ENCODE measurements around the gene KCNK16. TPM values are rescaled to one million over a fixed set of nuclear protein-coding genes. Genes with fewer than 3 reads are reported as not detected.

Gene KCNK16
- total RNA-seq: not detected

DNA sequence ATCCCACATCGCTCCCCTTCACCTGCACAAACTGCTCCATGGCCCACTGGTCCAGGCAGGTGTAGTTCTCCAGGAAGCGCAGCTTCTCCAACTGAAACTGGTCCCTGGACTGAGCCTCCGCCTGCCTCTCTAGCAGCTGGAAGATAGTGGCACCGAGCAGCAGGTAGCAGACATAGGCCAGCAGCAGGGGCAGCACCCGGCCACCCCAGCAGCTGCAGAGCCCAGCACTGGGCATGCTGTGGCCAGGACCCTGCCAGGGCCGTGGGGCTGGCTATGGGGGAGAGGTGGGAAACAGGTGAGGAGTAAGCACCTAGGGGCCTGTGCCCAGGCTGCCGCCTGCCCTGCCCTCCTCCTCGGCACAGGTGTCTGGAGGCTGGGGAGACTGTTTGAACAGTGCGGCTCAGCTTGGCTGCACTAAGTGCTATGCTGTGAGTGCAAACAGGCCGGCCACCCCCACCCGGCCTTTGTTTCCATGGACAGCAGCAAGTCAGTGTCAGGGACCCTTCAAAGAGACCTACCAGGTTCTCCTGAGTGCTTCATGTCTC is at the start of gene KCNK16:
Gene KCNK16, minus strand, starts transcription at position 397 of the 545 bp plus-strand sequence. Its CDS starts 162 bp downstream, at position 235.
- DNase-seq (ENCODE audit: low spot score): no peak

- DNase-seq (ENCODE audit: low spot score): no peak
These were observed 47.9 kb upstream of the KCNK16 start for GRCh38 chr6:39370390-39370789.

DNA sequence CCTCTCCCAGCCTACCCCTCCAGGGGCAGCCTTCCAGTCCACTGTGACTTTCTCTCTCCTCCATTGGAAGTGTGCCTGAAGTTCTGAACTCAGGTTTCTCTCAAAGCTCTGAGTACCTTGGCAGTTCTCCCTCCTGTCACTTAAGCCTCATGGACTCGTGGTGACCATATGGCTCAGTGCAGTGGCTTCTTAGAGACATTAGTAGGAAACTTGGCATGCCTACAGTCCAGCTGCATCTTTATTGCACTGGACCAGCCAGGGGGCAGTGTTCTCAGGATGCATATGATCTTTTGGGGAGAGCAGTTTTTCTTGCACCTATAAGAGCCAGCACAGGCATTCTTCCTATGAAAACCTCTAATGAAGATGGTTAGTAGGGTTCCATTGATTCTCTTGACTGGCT is 47.5 kb upstream of the KCNK16 start:
- DNase-seq (ENCODE audit: low spot score): no peak

DNA sequence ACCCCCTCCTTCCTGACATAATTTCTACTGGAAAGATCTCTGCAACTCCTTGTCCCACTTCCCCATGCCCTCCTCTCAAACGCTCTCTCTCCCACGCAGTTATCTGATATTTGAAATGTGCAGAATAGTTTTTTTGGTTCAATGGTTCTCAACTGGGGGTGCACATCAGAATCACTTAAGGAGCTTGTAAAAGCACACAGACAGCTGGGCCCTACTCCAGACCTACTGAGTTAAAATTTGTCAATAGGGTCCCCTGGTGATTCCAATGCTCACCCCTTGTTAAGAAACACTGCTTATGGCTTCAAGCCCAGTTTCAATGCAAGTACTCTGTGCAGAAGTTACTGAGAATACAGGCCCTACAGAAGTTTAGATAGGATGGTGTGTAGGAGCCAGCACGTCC is 45.2 kb upstream of the KCNK16 start:
- no peak for DNase-seq (ENCODE audit: low spot score)

GRCh38 chr6:39366931-39367618 is 44.6 kb upstream of the KCNK16 start:
- DNase-seq (ENCODE audit: low spot score): no peak

GRCh38 chr6:39365281-39366074 is 43.0 kb upstream of the KCNK16 start:
- DNase-seq (ENCODE audit: low spot score): no peak

DNA sequence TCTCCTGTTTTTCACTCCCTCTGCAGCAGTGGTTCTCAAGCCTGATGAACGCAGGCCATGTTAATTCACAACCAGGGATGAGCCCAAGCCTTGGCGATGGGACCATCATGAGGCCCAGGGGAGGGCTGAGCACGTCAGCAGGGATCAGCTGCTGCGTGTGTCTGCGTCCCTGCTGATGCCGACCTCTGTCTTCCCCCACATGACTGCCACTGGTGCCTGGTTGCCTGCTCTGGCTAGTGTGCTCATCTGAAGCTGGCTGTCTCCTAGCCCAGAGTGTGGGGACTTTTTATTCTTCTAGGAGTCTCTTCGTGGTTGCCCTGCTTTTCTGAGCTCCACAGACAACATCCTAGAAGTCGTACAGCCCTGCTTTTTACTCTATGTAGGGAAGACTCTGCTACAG is 40.8 kb upstream of the KCNK16 start:
- no peak for DNase-seq (ENCODE audit: low spot score)

DNA sequence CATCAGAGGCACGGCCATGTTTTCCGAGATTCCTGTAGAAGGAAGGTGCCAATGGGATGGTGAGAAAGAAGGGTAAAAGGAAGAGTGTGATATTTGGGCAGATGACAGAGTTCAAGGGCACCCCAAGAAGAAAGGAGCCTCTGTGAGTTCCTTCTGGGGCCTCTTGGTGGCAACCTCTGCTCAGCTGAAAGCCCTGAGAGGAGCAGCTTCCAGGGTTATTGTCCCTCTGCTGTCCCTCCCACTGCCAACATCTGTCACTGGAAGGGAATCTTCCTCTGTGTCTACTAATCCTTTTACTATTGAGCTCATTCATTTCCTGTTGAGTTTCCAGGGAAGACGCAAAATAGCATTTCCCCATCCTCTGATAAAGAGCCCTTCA is 40.0 kb upstream of the KCNK16 start:
- DNase-seq (ENCODE audit: low spot score): no peak

GRCh38 chr6:39361657-39362486 is 39.4 kb upstream of the KCNK16 start:
- DNase-seq (ENCODE audit: low spot score): peak; percentile 72

GRCh38 chr6:39360378-39360777 is 37.9 kb upstream of the KCNK16 start:
- no peak for DNase-seq (ENCODE audit: low spot score)

GRCh38 chr6:39357998-39358686 is 35.6 kb upstream of the KCNK16 start:
- no peak for DNase-seq (ENCODE audit: low spot score)

DNA sequence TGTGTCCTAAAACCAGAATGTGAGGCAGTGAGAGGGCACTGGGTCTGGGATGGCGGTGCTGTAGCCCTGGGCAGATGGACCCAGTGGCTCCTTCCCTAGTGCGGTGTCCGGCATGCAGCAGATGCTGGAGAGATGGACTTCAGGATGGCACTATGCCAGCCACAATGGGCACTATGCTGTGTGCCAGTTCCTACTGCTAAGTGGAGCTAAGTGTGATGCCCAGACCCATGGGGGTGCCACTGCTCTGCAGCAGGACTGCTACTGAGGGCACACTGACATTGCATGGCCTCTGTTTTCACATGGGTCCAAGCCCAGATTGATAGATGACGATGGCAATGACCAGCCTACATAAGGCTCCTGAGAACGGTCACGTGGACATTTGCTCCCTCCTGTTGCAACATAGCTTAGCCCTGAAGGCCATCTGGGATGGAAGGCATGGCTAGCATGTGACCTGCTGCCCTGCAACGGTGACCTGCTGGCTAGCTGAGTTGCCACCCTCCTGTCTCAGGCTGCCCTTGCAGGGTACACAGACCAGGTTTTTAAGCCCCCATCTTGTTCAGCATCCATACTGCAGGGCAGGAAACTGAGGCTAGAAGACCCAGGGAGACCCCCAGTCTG is 31.3 kb upstream of the KCNK16 start:
- no peak for DNase-seq (ENCODE audit: low spot score)

GRCh38 chr6:39350723-39351505 is 28.4 kb upstream of the KCNK16 start:
- no peak for DNase-seq (ENCODE audit: low spot score)

DNA sequence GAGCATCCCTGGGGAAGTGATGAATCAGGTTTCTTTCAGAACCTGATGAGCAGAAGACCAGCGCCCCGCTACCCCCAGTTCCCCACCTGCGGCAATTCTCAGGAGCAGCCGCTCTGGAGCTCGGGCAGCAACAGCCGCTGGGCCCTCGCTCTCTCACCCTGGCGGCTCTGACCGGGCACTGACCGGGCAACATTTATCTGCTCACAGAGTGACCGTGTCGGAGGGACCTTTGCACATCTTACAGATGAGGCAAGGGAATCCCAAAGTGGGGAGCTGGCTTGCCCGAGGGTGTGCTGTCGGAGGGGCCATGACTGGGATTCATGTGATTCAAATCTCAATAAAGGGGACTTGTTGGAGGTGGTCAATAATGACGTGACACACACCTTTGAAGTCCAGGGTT is 26.2 kb upstream of the KCNK16 start:
- DNase-seq (ENCODE audit: low spot score): no peak

- peak; percentile 74 for DNase-seq (ENCODE audit: low spot score)
These were observed 25.5 kb upstream of the KCNK16 start for GRCh38 chr6:39347906-39348585.

DNA sequence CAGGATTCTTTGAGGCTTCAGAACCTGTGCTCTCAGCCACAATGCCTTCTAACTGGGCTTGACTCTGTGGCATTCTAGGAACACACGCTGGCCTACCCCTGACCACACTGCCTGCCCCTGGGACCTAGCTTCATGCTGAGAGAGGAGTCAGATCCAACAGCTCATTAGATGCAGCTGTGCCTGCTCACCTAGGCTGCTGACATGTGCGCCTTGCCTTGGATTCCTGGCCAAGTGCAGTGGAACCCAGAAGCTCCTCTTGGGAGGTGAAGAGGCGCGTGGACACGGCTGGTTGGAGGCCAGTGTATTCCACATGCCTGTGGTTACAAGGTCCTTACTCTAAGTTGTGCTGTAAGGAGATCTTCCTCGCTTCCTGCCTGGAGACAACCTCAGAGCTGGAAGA is 24.7 kb upstream of the KCNK16 start:
- no peak for DNase-seq (ENCODE audit: low spot score)

GRCh38 chr6:39344821-39345280 is 22.3 kb upstream of the KCNK16 start:
- DNase-seq (ENCODE audit: low spot score): no peak

DNA sequence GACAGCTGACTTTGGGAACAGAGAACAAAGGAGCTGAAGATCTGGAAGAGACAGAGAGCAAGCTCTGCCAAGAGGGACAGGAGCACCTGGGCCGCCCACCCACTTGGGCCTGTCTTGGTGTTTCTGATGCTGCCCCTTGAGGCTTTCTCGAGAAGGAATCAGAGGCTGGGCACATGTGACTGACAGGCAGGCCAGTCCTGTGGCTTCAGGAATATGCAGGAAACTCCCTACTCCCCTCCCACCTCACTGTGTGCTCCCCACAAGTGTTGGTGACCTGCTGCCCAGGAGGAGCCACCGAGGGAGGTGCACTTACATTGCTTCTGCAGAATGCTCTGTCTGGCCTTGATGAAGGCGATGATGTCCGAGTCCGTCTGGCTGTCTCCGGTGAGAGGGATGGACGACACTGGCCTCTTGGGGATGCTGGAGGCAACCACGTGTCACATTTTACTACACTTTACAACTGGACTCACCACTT is 20.9 kb upstream of the KCNK16 start:
- DNase-seq (ENCODE audit: low spot score): no peak

GRCh38 chr6:39342692-39343395 is 20.3 kb upstream of the KCNK16 start:
- no peak for DNase-seq (ENCODE audit: low spot score)

Measured in ureter (tissue), 1 donor.